ENCODE results near the gene RXRG. TPM values are rescaled to one million over a fixed set of nuclear protein-coding genes. Genes with fewer than 3 reads are reported as not detected.

Gene RXRG
- total RNA-seq, 2 experiments from 2014 or later = 0.19 TPM; not detected in 1

- intact Hi-C loops (cut with micrococcal nuclease) = no loop called here
Measured at GRCh38 chr1:165443539-165444311, 1.2 kb downstream of the RXRG start.

GRCh38 chr1:165442653-165443052 is 2.3 kb downstream of the RXRG start:
- intact Hi-C loops (cut with micrococcal nuclease) = no loop called here
- no peak for DNase-seq
- no peak overlapping the region for H3K27ac Mint-ChIP-seq
- CTCF ChIA-PET = interaction anchor here (1.1 kb wide), 1 partner anchor 132 kb away, joined by 3 read pairs; no protein-coding TSS in a partner anchor
- no peaks in the 10 kb centered on the region for H3K36me3 Mint-ChIP-seq
- H3K4me1 Mint-ChIP-seq (ENCODE audit: low read depth) = no peaks in the 10 kb centered on the region
- peaks cover 23% of the 10 kb centered on the region for H3K27me3 Mint-ChIP-seq
- no peak overlapping the region for H3K4me3 Mint-ChIP-seq
- H3K9me3 Mint-ChIP-seq = no peaks in the 10 kb centered on the region
- POLR2A ChIA-PET = no interaction called here

More at GRCh38 chr1:165443539-165444311, 1.2 kb downstream of the RXRG start:
- peak; percentile 17 for DNase-seq
- H3K36me3 Mint-ChIP-seq = no peaks in the 10 kb centered on the region
- no peak overlapping the region for H3K4me3 Mint-ChIP-seq
- peaks cover 30% of the 10 kb centered on the region for H3K27me3 Mint-ChIP-seq
- ChIA-PET POLR2A (no interaction called here), CTCF (interaction anchor here (1.3 kb wide), 1 partner anchor 51 kb away, joined by 3 read pairs; no protein-coding TSS in a partner anchor)
- no peaks in the 10 kb centered on the region for H3K9me3 Mint-ChIP-seq
- no peak overlapping the region for H3K27ac Mint-ChIP-seq
- H3K4me1 Mint-ChIP-seq (ENCODE audit: low read depth) = no peaks in the 10 kb centered on the region

- ChIA-PET POLR2A (no interaction called here), CTCF (interaction anchor here (1.1 kb wide), 1 partner anchor 133 kb away, joined by 3 read pairs; no protein-coding TSS in a partner anchor)
- H3K9me3 Mint-ChIP-seq = no peaks in the 10 kb centered on the region
- peaks cover 23% of the 10 kb centered on the region for H3K27me3 Mint-ChIP-seq
- intact Hi-C loops (cut with micrococcal nuclease) = no loop called here
- no peaks in the 10 kb centered on the region for H3K36me3 Mint-ChIP-seq
- no peak overlapping the region for H3K27ac Mint-ChIP-seq
- no peak for DNase-seq
- H3K4me1 Mint-ChIP-seq (ENCODE audit: low read depth) = no peaks in the 10 kb centered on the region
- H3K4me3 Mint-ChIP-seq = no peak overlapping the region
Measured at GRCh38 chr1:165442053-165442452, 2.9 kb downstream of the RXRG start.

DNA sequence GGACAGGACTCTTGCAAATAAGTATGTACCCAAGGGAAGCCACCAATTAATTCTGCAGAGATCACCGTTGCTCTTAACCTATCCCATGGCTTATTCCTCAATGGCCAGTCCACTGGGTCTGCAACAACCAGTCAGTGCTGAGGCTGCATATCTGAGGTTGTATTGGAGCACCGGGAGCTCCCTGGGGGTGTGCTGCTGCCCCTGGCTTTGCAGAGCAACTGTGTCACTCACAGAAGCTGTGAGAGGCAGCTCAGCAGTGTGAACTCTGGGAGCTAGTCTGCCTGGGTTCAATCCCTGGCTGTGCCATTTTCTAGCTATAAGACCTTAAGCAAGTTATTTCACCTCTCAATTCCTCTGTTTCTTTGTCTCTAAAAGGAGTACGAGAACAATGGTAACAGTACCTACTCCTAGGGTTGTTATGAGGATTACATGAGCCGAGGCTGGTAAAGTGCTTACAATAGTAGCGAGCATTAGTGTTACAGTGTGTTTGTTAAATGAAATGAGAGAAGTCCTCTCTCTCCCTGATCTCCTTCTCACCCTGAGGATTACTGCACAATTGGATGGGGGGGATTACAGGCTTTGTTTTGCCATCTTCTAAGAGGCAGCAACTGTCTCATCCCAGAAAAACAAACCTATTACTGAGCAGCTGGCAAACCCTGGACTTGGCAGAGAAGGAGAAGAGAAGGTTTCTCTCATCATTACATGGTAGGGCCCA is 3.6 kb downstream of the RXRG start:
- no peaks in the 10 kb centered on the region for H3K36me3 Mint-ChIP-seq
- ChIA-PET POLR2A (no interaction called here), CTCF (no interaction called here)
- H3K4me3 Mint-ChIP-seq = no peak overlapping the region
- no peak overlapping the region for H3K27ac Mint-ChIP-seq
- H3K4me1 Mint-ChIP-seq (ENCODE audit: low read depth) = no peaks in the 10 kb centered on the region
- no peaks in the 10 kb centered on the region for H3K9me3 Mint-ChIP-seq
- no peak for DNase-seq
- intact Hi-C loops (cut with micrococcal nuclease) = no loop called here
- peaks cover 24% of the 10 kb centered on the region for H3K27me3 Mint-ChIP-seq

DNA sequence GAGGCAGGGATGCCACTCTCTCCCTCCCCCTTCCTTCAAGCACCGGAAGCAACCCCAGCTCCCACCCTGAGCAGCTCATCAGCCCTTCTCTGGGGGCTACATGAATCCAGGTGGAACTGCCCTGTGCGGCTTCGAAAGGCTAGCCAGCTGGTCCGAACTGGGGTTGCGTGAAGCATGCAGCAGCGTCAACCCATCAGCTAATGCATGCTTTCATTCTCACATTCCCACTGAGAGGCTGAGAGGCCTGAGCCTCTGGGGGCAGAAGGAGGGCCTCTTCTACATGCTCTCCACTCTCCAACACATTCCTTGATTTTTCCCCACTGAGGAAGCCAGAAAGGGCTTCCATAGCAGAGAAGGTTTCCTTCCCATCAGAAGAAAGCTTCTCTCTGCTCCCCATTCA is 5.6 kb downstream of the RXRG start:
- DNase-seq = no peak
- intact Hi-C loops (cut with micrococcal nuclease) = no loop called here
- peaks cover 24% of the 10 kb centered on the region for H3K27me3 Mint-ChIP-seq
- H3K36me3 Mint-ChIP-seq = no peaks in the 10 kb centered on the region
- no peak overlapping the region for H3K27ac Mint-ChIP-seq
- CTCF ChIA-PET = no interaction called here
- H3K4me1 Mint-ChIP-seq (ENCODE audit: low read depth) = no peaks in the 10 kb centered on the region
- POLR2A ChIA-PET = no interaction called here
- H3K9me3 Mint-ChIP-seq = no peaks in the 10 kb centered on the region
- no peak overlapping the region for H3K4me3 Mint-ChIP-seq

DNA sequence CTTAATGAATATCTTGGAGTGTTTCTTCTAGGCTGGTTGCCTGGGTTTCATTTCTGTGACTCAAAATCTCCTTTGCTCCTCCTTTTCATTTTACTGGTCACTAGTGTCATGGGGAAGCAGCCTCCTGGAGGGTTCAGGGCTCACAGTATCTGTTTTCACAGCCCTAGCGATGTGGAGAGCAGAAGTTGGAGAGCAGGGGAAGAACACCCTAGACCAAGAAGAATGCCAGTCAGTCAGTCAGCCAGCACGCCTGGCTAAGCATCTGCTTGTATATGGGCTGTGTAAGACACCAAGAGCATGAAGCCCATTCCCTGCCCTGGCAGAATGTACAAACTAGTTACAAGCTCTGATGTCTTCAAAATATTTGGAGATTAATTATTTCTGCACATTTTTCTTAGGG is 7.9 kb downstream of the RXRG start:
- Mint-ChIP-seq H3K9me3 (no peaks in the 10 kb centered on the region), H3K4me1 (ENCODE audit: low read depth) (no peaks in the 10 kb centered on the region), H3K27ac (no peak overlapping the region), H3K27me3 (peaks cover 20% of the 10 kb centered on the region), H3K36me3 (no peaks in the 10 kb centered on the region), H3K4me3 (no peak overlapping the region)
- ChIA-PET POLR2A (no interaction called here), CTCF (no interaction called here)
- DNase-seq = no peak
- intact Hi-C loops (cut with micrococcal nuclease) = no loop called here

- intact Hi-C loops (cut with micrococcal nuclease) = no loop called here
- CTCF ChIA-PET = interaction anchor here (0.9 kb wide), 1 partner anchor 157 kb away, joined by 3 read pairs; no protein-coding TSS in a partner anchor
- H3K27ac Mint-ChIP-seq = no peak overlapping the region
- POLR2A ChIA-PET = no interaction called here
- H3K4me3 Mint-ChIP-seq = no peak overlapping the region
- no peaks in the 10 kb centered on the region for H3K36me3 Mint-ChIP-seq
- DNase-seq = no peak
- H3K27me3 Mint-ChIP-seq = peaks cover 14% of the 10 kb centered on the region
- peaks cover 7% of the 10 kb centered on the region for H3K4me1 Mint-ChIP-seq (ENCODE audit: low read depth)
- H3K9me3 Mint-ChIP-seq = no peaks in the 10 kb centered on the region
Measured at GRCh38 chr1:165435801-165436200, 9.1 kb downstream of the RXRG start.

DNA sequence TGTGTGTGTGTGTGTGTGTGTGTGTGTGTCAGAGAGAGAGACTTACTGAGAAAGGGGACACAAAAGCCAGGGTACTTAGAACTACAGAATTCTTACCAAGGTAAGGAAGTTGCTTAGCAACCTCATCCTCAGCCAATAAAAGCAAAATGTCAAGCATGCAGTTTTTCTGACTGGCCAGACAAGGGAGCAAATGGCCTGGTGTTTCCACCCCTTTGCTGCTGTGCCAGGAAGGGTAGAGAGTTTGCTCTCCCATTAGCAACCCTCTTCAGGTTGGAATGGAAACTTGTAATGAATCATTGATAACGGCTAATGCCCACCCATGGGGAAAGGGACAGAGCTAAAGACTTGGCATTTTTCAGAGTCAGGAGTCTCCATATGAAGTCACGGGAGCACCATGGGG is 10.6 kb downstream of the RXRG start:
- DNase-seq = no peak
- ChIA-PET CTCF (no interaction called here), POLR2A (no interaction called here)
- H3K27ac Mint-ChIP-seq = no peak overlapping the region
- no peaks in the 10 kb centered on the region for H3K36me3 Mint-ChIP-seq
- H3K9me3 Mint-ChIP-seq = no peaks in the 10 kb centered on the region
- H3K27me3 Mint-ChIP-seq = peaks cover 9% of the 10 kb centered on the region
- H3K4me3 Mint-ChIP-seq = no peak overlapping the region
- intact Hi-C loops (cut with micrococcal nuclease) = no loop called here
- peaks cover 9% of the 10 kb centered on the region for H3K4me1 Mint-ChIP-seq (ENCODE audit: low read depth)

DNA sequence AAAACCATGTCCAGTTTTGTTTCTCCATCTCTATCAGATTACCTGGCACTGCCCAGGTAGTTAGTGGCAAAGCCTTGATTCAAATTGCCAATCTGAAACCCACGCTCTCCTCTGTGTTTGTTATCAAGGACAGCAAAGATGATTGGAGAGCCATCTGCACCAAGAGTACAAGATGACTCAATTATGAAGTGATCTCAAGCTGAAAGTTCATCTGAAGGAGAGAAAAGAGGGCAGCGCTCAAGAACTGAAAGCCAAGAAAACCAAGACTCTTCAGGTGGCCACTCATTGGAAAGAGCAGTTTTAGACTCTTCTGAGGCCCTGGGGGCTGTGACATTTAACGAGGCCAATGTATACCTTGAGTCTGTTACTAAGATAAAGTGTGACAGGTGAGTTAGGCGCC is 13.8 kb downstream of the RXRG start:
- POLR2A ChIA-PET = no interaction called here
- H3K36me3 Mint-ChIP-seq = no peaks in the 10 kb centered on the region
- DNase-seq = no peak
- intact Hi-C loops (cut with micrococcal nuclease) = no loop called here
- no peak overlapping the region for H3K4me3 Mint-ChIP-seq
- H3K4me1 Mint-ChIP-seq (ENCODE audit: low read depth) = peaks cover 9% of the 10 kb centered on the region
- CTCF ChIA-PET = no interaction called here
- H3K27ac Mint-ChIP-seq = no peak overlapping the region
- H3K27me3 Mint-ChIP-seq = no peaks in the 10 kb centered on the region
- no peaks in the 10 kb centered on the region for H3K9me3 Mint-ChIP-seq

DNA sequence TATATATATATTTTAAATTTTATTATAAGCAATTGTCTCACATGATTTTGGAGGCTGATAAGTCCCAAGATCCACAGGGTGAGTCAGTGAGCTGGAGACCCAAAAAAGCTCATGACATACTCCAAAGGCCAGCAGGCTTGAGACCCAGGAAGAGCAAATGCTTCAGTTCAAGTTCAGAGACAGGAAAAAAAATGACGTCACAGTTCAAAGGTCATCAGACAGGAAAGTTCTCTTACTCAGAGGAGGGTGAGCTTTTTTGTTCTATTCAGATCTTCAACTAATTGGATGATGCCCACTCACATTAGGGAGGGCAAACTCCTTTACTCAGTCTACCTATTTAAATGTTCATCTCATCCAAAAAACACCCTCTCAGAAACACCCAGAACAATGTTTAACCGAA is 18.2 kb downstream of the RXRG start:
- Mint-ChIP-seq H3K9me3 (no peaks in the 10 kb centered on the region), H3K4me3 (no peak overlapping the region), H3K27me3 (no peaks in the 10 kb centered on the region), H3K36me3 (no peaks in the 10 kb centered on the region), H3K27ac (no peak overlapping the region), H3K4me1 (ENCODE audit: low read depth) (peaks cover 27% of the 10 kb centered on the region)
- intact Hi-C loops (cut with micrococcal nuclease) = no loop called here
- ChIA-PET POLR2A (no interaction called here), CTCF (no interaction called here)
- no peak for DNase-seq

DNA sequence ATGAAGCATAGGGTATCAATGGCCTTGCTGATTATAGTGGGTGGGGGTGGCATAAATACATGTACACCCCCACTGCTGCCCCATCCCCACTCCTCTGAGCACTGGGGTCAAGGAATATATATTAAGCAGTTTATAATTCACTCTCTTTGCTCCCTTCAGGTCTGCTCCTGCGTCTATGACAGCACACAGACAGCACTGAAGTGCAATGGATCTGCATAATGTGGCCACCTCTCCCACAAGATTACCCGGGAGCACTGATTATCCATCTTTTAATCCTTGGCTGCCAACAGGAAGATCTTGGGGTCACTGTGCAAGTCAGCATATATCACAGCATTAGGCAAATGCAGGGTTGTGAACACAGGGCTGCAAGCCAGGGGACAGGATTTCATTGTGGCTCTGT is 19.3 kb downstream of the RXRG start:
- CTCF ChIA-PET = no interaction called here
- H3K4me3 Mint-ChIP-seq = no peak overlapping the region

GRCh38 chr1:165424454-165425216 is 20.3 kb downstream of the RXRG start:
- Mint-ChIP-seq H3K27ac (peak overlapping the region; percentile 74), H3K36me3 (no peaks in the 10 kb centered on the region), H3K27me3 (no peaks in the 10 kb centered on the region), H3K4me1 (ENCODE audit: low read depth) (peaks cover 18% of the 10 kb centered on the region), H3K4me3 (peak overlapping the region; percentile 61), H3K9me3 (no peaks in the 10 kb centered on the region)
- ChIA-PET POLR2A (no interaction called here), CTCF (interaction anchor here (0.7 to 1.3 kb wide), 3 partner anchors 34 to 168 kb away, joined by 3 to 4 read pairs (median 3); no protein-coding TSS in a partner anchor)
- peak; percentile 19 for DNase-seq
- intact Hi-C loops (cut with micrococcal nuclease) = no loop called here

More for the DNA sequence above, 19.3 kb downstream of the RXRG start:
- no peak for DNase-seq
- Mint-ChIP-seq H3K9me3 (no peaks in the 10 kb centered on the region), H3K4me1 (ENCODE audit: low read depth) (peaks cover 18% of the 10 kb centered on the region), H3K36me3 (no peaks in the 10 kb centered on the region), H3K27ac (no peak overlapping the region), H3K27me3 (no peaks in the 10 kb centered on the region)
- intact Hi-C loops (cut with micrococcal nuclease) = no loop called here
- POLR2A ChIA-PET = no interaction called here
